Hepatocyte (in vitro differentiated cells): ENCODE results near the gene CTNNA1.

Experiments
- EZH2 ChIP-seq: fragments of 200-600 bp; sonication (generic); IDR thresholded peaks from 2 replicates; pipeline ENCODE4 v1.6.1; 2016; ENCODE audit warnings: antibody characterized with exemption, mild to moderate bottlenecking, borderline replicate concordance
- EZH2phosphoT487 ChIP-seq: fragments of 200-600 bp; sonication (generic); IDR thresholded peaks from one replicate; pipeline ENCODE4 v1.6.1; 2018; ENCODE audit warnings: antibody characterized with exemption, mild to moderate bottlenecking, low read depth, moderate library complexity; ENCODE audit not compliant: unreplicated experiment, severe bottlenecking

DNA sequence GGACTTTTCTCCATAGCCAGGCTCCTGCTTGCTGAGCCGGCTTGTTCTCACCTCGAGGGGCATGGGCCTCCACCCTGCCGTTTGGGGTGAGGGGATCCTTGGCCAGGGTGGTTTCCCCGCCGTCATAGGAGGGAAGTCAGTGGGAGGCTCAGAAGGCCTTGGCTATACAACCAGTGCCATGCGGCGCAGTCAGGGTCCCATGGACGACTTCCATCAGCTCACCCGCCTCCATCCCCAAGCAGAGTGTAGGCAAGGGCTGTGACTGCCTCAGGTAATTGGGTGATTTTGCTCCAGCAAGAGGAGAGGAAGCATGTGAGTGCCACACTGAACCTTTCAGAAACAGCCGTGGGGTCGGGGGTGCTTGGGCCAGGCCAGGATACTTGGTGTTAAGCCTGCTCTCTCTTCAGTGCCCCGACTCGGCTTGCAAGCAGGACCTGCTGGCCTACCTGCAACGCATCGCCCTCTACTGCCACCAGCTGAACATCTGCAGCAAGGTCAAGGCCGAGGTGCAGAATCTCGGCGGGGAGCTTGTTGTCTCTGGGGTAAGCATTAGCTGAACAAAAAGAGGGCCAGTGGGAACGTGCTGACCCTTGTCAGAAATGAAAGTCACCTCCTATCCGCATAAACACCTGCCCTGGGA, 179.1 kb downstream of the CTNNA1 start:
- no peak for TF ChIP-seq EZH2
- TF ChIP-seq EZH2phosphoT487: no peak
